Astrocyte (in vitro differentiated cells and primary cell): ENCODE results near the gene RPL39L. TPM values are rescaled to one million over a fixed set of nuclear protein-coding genes. Genes with fewer than 3 reads are reported as not detected.
A peak's percentile ranks its signal among the peaks of the same experiment; 100 is the strongest.

ENCODE experiments used
- DNase-seq: peaks from one replicate; pipeline ENCODE4 v3.0.0-alpha.2; 2010; ENCODE audit warnings: low read depth
- FAIRE-seq: peaks from 2 replicates; lab custom pipeline; 2011; peaks lifted over from hg19 to GRCh38; lab: Jason Lieb, UNC
- H2AFZ ChIP-seq: 2 replicates; pipeline ENCODE4 v1.6.0; 2012; ENCODE audit warnings: low read depth, low read length, inconsistent platforms
- H3K27ac ChIP-seq: 2 replicates; pipeline ENCODE4 v1.5.1; 2011; ENCODE audit warnings: low read depth, low read length, inconsistent platforms
- H3K27me3 ChIP-seq: 2 replicates; pipeline ENCODE4 v1.6.0; 2011; ENCODE audit warnings: low read length, inconsistent platforms; ENCODE audit not compliant: insufficient read depth
- H3K36me3 ChIP-seq: 2 replicates; pipeline ENCODE4 v1.5.1; 2011; ENCODE audit warnings: low read length, inconsistent platforms; ENCODE audit not compliant: insufficient read depth
- H3K4me1 ChIP-seq: 2 replicates; pipeline ENCODE4 v1.5.1; 2011; ENCODE audit warnings: low read length, inconsistent platforms; ENCODE audit not compliant: insufficient read depth
- H3K4me2 ChIP-seq: 2 replicates; pipeline ENCODE4 v1.6.0; 2012; ENCODE audit warnings: low read length, inconsistent platforms
- H3K4me3 ChIP-seq: 2 replicates; pipeline ENCODE4 v1.5.1; 2011; ENCODE audit warnings: low read depth, mild to moderate bottlenecking, low read length, inconsistent platforms; ENCODE audit not compliant: insufficient read depth
- H3K79me2 ChIP-seq: 2 replicates; pipeline ENCODE4 v1.6.0; 2012; ENCODE audit warnings: mild to moderate bottlenecking, low read length, inconsistent platforms; ENCODE audit not compliant: insufficient read depth
- H3K9ac ChIP-seq: 2 replicates; pipeline ENCODE4 v1.6.0; 2012; ENCODE audit warnings: mild to moderate bottlenecking, low read length, inconsistent platforms
- H3K9me3 ChIP-seq: 2 replicates; pipeline ENCODE4 v1.5.1; 2012; ENCODE audit warnings: low read depth, mild to moderate bottlenecking, low read length, inconsistent platforms; ENCODE audit not compliant: insufficient read depth
- H4K20me1 ChIP-seq: 2 replicates; pipeline ENCODE4 v1.6.0; 2012; ENCODE audit warnings: low read length, inconsistent platforms; ENCODE audit not compliant: insufficient read depth
- H3K27ac Mint-ChIP-seq: one replicate; pipeline ENCODE4 v1.8.0; 2021; ENCODE audit warnings: mild to moderate bottlenecking, mixed read lengths; ENCODE audit not compliant: unreplicated experiment
- H3K27me3 Mint-ChIP-seq: one replicate; pipeline ENCODE4 v1.8.0; 2021; ENCODE audit warnings: low read depth, mixed read lengths; ENCODE audit not compliant: unreplicated experiment
- H3K36me3 Mint-ChIP-seq: one replicate; pipeline ENCODE4 v1.8.0; 2021; ENCODE audit warnings: low read depth, mixed read lengths; ENCODE audit not compliant: unreplicated experiment
- H3K4me1 Mint-ChIP-seq: one replicate; pipeline ENCODE4 v1.8.0; 2021; ENCODE audit warnings: low read depth, mixed read lengths; ENCODE audit not compliant: unreplicated experiment
- H3K4me3 Mint-ChIP-seq: one replicate; pipeline ENCODE4 v1.8.0; 2021; ENCODE audit warnings: mild to moderate bottlenecking, moderate library complexity, mixed read lengths; ENCODE audit not compliant: unreplicated experiment
- H3K9me3 Mint-ChIP-seq: one replicate; pipeline ENCODE4 v1.8.0; 2021; ENCODE audit warnings: mild to moderate bottlenecking, mixed read lengths; ENCODE audit not compliant: unreplicated experiment
- CTCF ChIP-seq: IDR thresholded peaks from 2 replicates; pipeline ENCODE4 v1.5.1; 2011; ENCODE audit warnings: low read depth, mild to moderate bottlenecking, inconsistent platforms, low read length, moderate library complexity; ENCODE audit not compliant: insufficient read depth
- EZH2 ChIP-seq: IDR thresholded peaks from 2 replicates; pipeline ENCODE4 v1.6.1; 2012; ENCODE audit warnings: mild to moderate bottlenecking, low read length, inconsistent platforms; ENCODE audit not compliant: insufficient read depth
- total RNA-seq: library from RNA; stranded (reverse); gene quantifications from 2 replicates; pipeline ENCODE4 v1.2.1, GENCODE V29; 2021

Gene RPL39L
- total RNA-seq, 1 donor from 2014 or later: 6.5 TPM

DNA sequence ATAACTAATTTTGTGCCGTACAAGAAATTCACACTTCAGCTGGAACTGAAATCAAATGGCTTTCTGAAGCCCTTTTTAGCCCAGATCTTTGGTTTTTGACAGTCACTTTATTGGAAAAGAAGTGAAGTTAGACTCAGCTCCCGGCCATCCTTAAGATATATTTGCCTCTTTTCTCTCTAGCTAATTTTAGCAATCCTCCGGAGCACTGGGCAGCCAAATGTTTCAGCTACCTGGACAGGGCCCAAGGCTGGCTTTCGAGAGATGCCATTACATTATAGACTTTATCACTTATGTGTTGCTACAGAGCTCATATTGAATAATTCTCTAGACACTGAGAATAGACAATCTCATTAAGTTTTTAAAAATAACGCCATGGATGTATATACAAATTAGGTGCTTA lies 28.5 kb upstream of the RPL39L start:
- no peak overlapping the region for H3K27ac Mint-ChIP-seq
- Histone ChIP-seq H3K27ac (no peak overlapping the region), H3K9ac (no peak overlapping the region), H3K36me3 (no peaks in the 10 kb centered on the region), H3K27me3 (peaks cover 5% of the 10 kb centered on the region), H2AFZ (no peak overlapping the region), H3K4me1 (peaks cover 15% of the 10 kb centered on the region), H3K4me3 (no peak overlapping the region), H3K9me3 (no peaks in the 10 kb centered on the region), H3K79me2 (no peaks in the 10 kb centered on the region), H4K20me1 (no peaks in the 10 kb centered on the region), H3K4me2 (no peak overlapping the region)
- DNase-seq: no peak
- no peak for FAIRE-seq
- TF ChIP-seq EZH2 (no peak), CTCF (no peak)
- H3K9me3 Mint-ChIP-seq: peaks cover 2% of the 10 kb centered on the region
- H3K4me1 Mint-ChIP-seq: peaks cover 19% of the 10 kb centered on the region
- no peak overlapping the region for H3K4me3 Mint-ChIP-seq
- H3K36me3 Mint-ChIP-seq: no peaks in the 10 kb centered on the region
- H3K27me3 Mint-ChIP-seq: no peaks in the 10 kb centered on the region

DNA sequence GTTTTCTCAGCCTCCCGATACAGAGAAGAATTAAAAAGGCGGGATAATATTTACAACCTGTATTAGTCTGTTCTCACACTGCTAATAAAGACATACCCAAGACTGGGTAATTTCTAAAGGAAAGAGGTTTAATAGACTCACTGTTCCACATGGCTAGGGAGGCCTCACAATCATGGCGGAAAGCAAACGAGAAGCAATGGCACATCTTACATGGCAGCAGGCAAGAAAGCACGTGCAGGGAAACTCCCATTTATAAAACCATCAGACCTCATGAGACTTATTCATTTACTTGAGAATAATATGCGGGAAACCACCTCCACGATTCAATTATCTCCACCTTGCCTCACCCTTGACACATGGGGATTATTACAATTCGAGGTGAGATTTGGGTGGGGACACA lies 27.5 kb upstream of the RPL39L start:
- peaks cover 15% of the 10 kb centered on the region for H3K4me1 ChIP-seq
- no peak overlapping the region for H3K4me2 ChIP-seq
- H2AFZ ChIP-seq: no peak overlapping the region
- H3K27ac ChIP-seq: no peak overlapping the region
- H4K20me1 ChIP-seq: no peaks in the 10 kb centered on the region
- FAIRE-seq (no peak), DNase-seq (no peak)
- peaks cover 2% of the 10 kb centered on the region for H3K9me3 Mint-ChIP-seq
- H3K79me2 ChIP-seq: no peaks in the 10 kb centered on the region
- H3K4me3 Mint-ChIP-seq: no peak overlapping the region
- TF ChIP-seq EZH2 (no peak), CTCF (no peak)
- no peaks in the 10 kb centered on the region for H3K36me3 Mint-ChIP-seq
- peaks cover 19% of the 10 kb centered on the region for H3K4me1 Mint-ChIP-seq
- no peaks in the 10 kb centered on the region for H3K36me3 ChIP-seq
- H3K9me3 ChIP-seq: no peaks in the 10 kb centered on the region
- no peak overlapping the region for H3K27ac Mint-ChIP-seq
- peaks cover 2% of the 10 kb centered on the region for H3K27me3 Mint-ChIP-seq
- peaks cover 7% of the 10 kb centered on the region for H3K27me3 ChIP-seq
- H3K9ac ChIP-seq: no peak overlapping the region
- H3K4me3 ChIP-seq: no peak overlapping the region

- FAIRE-seq (no peak), DNase-seq (peak; percentile 37)
- Histone ChIP-seq H3K4me1 (peaks cover 10% of the 10 kb centered on the region), H3K9me3 (no peaks in the 10 kb centered on the region), H3K9ac (no peak overlapping the region), H2AFZ (no peak overlapping the region), H3K36me3 (no peaks in the 10 kb centered on the region), H3K79me2 (no peaks in the 10 kb centered on the region), H3K27ac (no peak overlapping the region), H3K4me2 (no peak overlapping the region), H3K27me3 (peaks cover 10% of the 10 kb centered on the region), H3K4me3 (no peak overlapping the region), H4K20me1 (no peaks in the 10 kb centered on the region)
- Mint-ChIP-seq H3K27ac (no peak overlapping the region), H3K4me3 (no peak overlapping the region), H3K4me1 (peaks cover 13% of the 10 kb centered on the region), H3K9me3 (peaks cover 2% of the 10 kb centered on the region), H3K27me3 (peaks cover 7% of the 10 kb centered on the region), H3K36me3 (no peaks in the 10 kb centered on the region)
- no peak for TF ChIP-seq EZH2
- peak; percentile 72 for TF ChIP-seq CTCF
Measured at GRCh38 chr3:187165144-187165543, 25.8 kb upstream of the RPL39L start.
